Measurements from ENCODE around the gene STIMATE.

The STIMATE gene

GRCh38 chr3:52880047-52880446, 17.3 kb downstream of the STIMATE start:
- no peak for DNase-seq (ENCODE audit: low read depth)
- H3K4me3 ChIP-seq (ENCODE audit: low read depth, low read length), result no peak overlapping the region
- no peak for TF ChIP-seq CTCF (IDR thresholded peaks at IDR 0.05; ENCODE audit: control insufficient read depth, extremely low read depth, insufficient read depth)

GRCh38 chr3:52879581-52879980, 17.8 kb downstream of the STIMATE start:
- no peak for DNase-seq (ENCODE audit: low read depth)
- no peak for TF ChIP-seq CTCF (IDR thresholded peaks at IDR 0.05; ENCODE audit: control insufficient read depth, extremely low read depth, insufficient read depth)
- no peak overlapping the region for H3K4me3 ChIP-seq (ENCODE audit: low read depth, low read length)

GRCh38 chr3:52879090-52879489, 18.3 kb downstream of the STIMATE start:
- no peak for DNase-seq (ENCODE audit: low read depth)
- TF ChIP-seq CTCF (IDR thresholded peaks at IDR 0.05; ENCODE audit: control insufficient read depth, extremely low read depth, insufficient read depth), result no peak
- no peak overlapping the region for H3K4me3 ChIP-seq (ENCODE audit: low read depth, low read length)

- no peak overlapping the region for H3K4me3 ChIP-seq (ENCODE audit: low read depth, low read length)
- DNase-seq (ENCODE audit: low read depth), result no peak
- no peak for TF ChIP-seq CTCF (IDR thresholded peaks at IDR 0.05; ENCODE audit: control insufficient read depth, extremely low read depth, insufficient read depth)
Observed at GRCh38 chr3:52877085-52877484, 20.3 kb downstream of the STIMATE start.

- no peak for TF ChIP-seq CTCF (IDR thresholded peaks at IDR 0.05; ENCODE audit: control insufficient read depth, extremely low read depth, insufficient read depth)
- no peak for DNase-seq (ENCODE audit: low read depth)
- no peak overlapping the region for H3K4me3 ChIP-seq (ENCODE audit: low read depth, low read length)
Observed at GRCh38 chr3:52874864-52875587, 22.3 kb downstream of the STIMATE start.

- H3K4me3 ChIP-seq (ENCODE audit: low read depth, low read length), result no peak overlapping the region
- no peak for TF ChIP-seq CTCF (IDR thresholded peaks at IDR 0.05; ENCODE audit: control insufficient read depth, extremely low read depth, insufficient read depth)
Observed at GRCh38 chr3:52874160-52874701, 23.1 kb downstream of the STIMATE start.

More at GRCh38 chr3:52874160-52874701, 23.1 kb downstream of the STIMATE start:
- no peak for DNase-seq (ENCODE audit: low read depth)
